ENCODE results near the gene SAMHD1.
A peak's percentile ranks its signal among the peaks of the same experiment; 100 is the strongest.
"Not testable (repeated sequence)": the region's sequence is repeated elsewhere in the genome, so short reads cannot be mapped to it uniquely, and the experiment has no call there.

Gene SAMHD1

DNA sequence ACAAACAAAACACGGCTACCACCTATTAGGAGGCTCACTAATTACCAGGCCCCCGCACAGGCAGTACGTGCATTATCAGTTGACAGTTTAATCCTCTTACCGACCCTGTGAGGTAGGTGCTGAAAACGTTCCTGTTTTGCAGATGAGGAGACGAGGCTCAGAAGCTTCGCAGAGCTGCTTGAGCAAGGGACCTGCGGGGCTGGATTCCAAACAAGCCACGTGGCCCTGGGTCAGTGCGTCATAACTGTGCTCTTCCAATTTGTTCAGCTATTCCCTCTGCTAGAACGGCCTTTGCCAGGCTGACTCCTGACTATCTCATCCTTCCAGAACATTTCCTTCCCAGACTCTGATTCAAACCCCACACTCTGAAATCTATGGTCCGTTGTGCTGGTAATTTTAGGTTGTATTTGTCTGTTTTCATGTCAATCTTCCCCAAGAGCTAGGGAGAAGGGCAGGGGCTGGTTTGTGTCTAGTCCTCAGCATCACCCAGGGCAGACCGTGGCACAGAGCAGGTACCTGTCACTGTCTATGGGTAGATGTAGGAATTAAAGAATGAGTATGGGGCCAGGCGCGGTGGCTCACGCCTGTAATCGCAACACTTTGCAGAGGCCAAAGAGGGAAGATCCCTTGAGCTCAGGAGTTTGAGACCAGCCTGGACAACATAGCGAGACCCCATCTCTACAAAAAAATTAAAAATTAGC, 104.3 kb downstream of the SAMHD1 start:
- Histone ChIP-seq H3K9me3 (replicated peaks in 1 of 2; ENCODE audit: control insufficient read depth in 2 of 2, insufficient read depth in 1 of 2, low read depth in 1 of 2, low read length in 2 of 2) (peaks cover 6 to 12% of the 10 kb centered on the region in 2 donors), H3K27me3 (ENCODE audit: control insufficient read depth in 3 of 3, insufficient read depth in 3 of 3, low read depth in 1 of 3, low read length in 3 of 3) (no peaks in the 10 kb centered on the region), H2BK12ac (ENCODE audit: low read length) (no peak overlapping the region), H2BK120ac (ENCODE audit: low read depth, low read length) (no peak overlapping the region), H3K4me2 (ENCODE audit: insufficient read depth, low read length, poor library complexity, severe bottlenecking) (no peak overlapping the region), H3K23ac (ENCODE audit: low read depth, low read length, poor library complexity) (peak overlapping the region; percentile 51), H2BK5ac (ENCODE audit: low read length) (no peak overlapping the region), H3K14ac (ENCODE audit: low read length) (no peak overlapping the region), H2BK15ac (ENCODE audit: low read length) (no peak overlapping the region), H3K4me1 (ENCODE audit: control insufficient read depth in 2 of 2, insufficient read depth in 1 of 2, low read depth in 1 of 2, low read length in 2 of 2) (peaks cover 0 to 14% of the 10 kb centered on the region in 2 donors), H4K91ac (ENCODE audit: low read depth, low read length, poor library complexity) (no peak overlapping the region), H2AFZ (ENCODE audit: low read length) (no peak overlapping the region), H3K27ac (replicated peaks; ENCODE audit: low read length) (peak overlapping the region; percentile 39), H3K4ac (ENCODE audit: low read length) (no peak overlapping the region), H4K8ac (ENCODE audit: low read depth, low read length) (no peak overlapping the region), H2AK5ac (ENCODE audit: low read depth, low read length) (no peak overlapping the region), H3K18ac (ENCODE audit: low read length) (no peak overlapping the region), H3K79me1 (ENCODE audit: low read depth, low read length) (peaks cover 13% of the 10 kb centered on the region), H3K36me3 (replicated peaks in 1 of 2; ENCODE audit: control insufficient read depth in 2 of 2, insufficient read depth in 2 of 2, low read length in 2 of 2) (peaks cover 0 to 22% of the 10 kb centered on the region in 2 donors), H3K4me3 (ENCODE audit: low read length in 2 of 2) (no peak overlapping the region), H3K9ac (ENCODE audit: low read depth, low read length, poor library complexity) (no peak overlapping the region)
- no CpG with 5 or more reads among the region's 18 CpGs for WGBS, 2 donors (ENCODE audit: extremely low coverage in 2 of 2, insufficient read length in 2 of 2, insufficient replicate concordance in 1 of 2)
- no peak for DNase-seq (ENCODE audit: low spot score)

DNA sequence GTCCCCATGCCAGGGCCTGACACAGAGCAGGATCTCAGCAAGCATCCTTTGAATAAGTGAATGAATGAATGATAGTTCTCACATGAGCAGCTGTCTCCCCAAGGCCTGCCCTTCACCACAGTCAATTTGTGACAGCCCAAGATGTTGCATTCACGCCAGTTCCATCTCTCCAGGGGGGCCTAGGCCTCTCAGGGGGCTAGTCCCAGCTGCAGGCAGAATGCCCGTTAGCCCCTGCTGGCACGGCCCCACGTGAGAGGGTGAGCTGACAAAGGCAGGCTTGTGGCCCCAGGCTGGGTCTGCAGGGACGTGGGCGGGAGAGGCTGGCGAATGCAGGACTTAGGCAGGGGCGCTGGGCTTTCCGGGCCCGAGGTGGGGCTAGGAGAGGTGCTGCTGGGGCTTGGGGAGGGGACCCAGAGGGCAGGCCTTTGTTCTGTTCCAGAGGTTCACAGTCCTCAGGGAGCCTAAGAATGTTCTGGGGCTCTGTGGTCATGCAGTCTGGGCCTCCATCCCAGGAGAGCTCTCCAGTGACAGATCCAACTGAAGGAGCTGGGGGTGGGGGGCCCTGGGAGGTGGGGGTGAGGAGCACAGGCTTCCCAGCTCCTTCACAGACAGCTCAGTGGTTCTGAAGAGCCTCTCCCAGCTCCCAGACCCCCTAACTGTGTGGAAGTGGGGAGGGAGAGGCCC, 106.1 kb downstream of the SAMHD1 start:
- H3K23ac ChIP-seq (ENCODE audit: low read depth, low read length, poor library complexity), result peak overlapping the region; percentile 44
- no peak overlapping the region for H3K27ac ChIP-seq (replicated peaks; ENCODE audit: low read length)
- no peak overlapping the region for H2BK12ac ChIP-seq (ENCODE audit: low read length)
- no CpG with 5 or more reads among the region's 10 CpGs for WGBS, 2 donors (ENCODE audit: extremely low coverage in 2 of 2, insufficient read length in 2 of 2, insufficient replicate concordance in 1 of 2)
- H2AK5ac ChIP-seq (ENCODE audit: low read depth, low read length), result no peak overlapping the region
- peak overlapping the region; percentile 70 for H3K18ac ChIP-seq (ENCODE audit: low read length)
- peaks cover 0 to 1% of the 10 kb centered on the region in 2 donors for H3K9me3 ChIP-seq (replicated peaks in 1 of 2; ENCODE audit: control insufficient read depth in 2 of 2, insufficient read depth in 1 of 2, low read depth in 1 of 2, low read length in 2 of 2)
- H2BK5ac ChIP-seq (ENCODE audit: low read length), result no peak overlapping the region
- no peak overlapping the region for H3K4me3 ChIP-seq (ENCODE audit: low read length in 2 of 2)
- no peak overlapping the region for H2AFZ ChIP-seq (ENCODE audit: low read length)
- no peak overlapping the region for H3K4me2 ChIP-seq (ENCODE audit: insufficient read depth, low read length, poor library complexity, severe bottlenecking)
- peak overlapping the region; percentile 4 for H4K8ac ChIP-seq (ENCODE audit: low read depth, low read length)
- H4K91ac ChIP-seq (ENCODE audit: low read depth, low read length, poor library complexity), result peak overlapping the region; percentile 94
- peak overlapping the region; percentile 39 for H3K9ac ChIP-seq (ENCODE audit: low read depth, low read length, poor library complexity)
- H3K4ac ChIP-seq (ENCODE audit: low read length), result no peak overlapping the region
- H3K36me3 ChIP-seq (replicated peaks in 1 of 2; ENCODE audit: control insufficient read depth in 2 of 2, insufficient read depth in 2 of 2, low read length in 2 of 2), result peaks cover 0 to 8% of the 10 kb centered on the region in 2 donors
- peak overlapping the region; percentile 49 for H3K14ac ChIP-seq (ENCODE audit: low read length)
- H2BK15ac ChIP-seq (ENCODE audit: low read length), result no peak overlapping the region
- no peak overlapping the region for H2BK120ac ChIP-seq (ENCODE audit: low read depth, low read length)
- peaks cover 13% of the 10 kb centered on the region for H3K79me1 ChIP-seq (ENCODE audit: low read depth, low read length)
- DNase-seq (ENCODE audit: low spot score), result no peak
- H3K27me3 ChIP-seq (ENCODE audit: control insufficient read depth in 3 of 3, insufficient read depth in 3 of 3, low read depth in 1 of 3, low read length in 3 of 3), result no peaks in the 10 kb centered on the region
- H3K4me1 ChIP-seq (ENCODE audit: control insufficient read depth in 2 of 2, insufficient read depth in 1 of 2, low read depth in 1 of 2, low read length in 2 of 2), result peaks cover 0 to 14% of the 10 kb centered on the region in 2 donors

DNA sequence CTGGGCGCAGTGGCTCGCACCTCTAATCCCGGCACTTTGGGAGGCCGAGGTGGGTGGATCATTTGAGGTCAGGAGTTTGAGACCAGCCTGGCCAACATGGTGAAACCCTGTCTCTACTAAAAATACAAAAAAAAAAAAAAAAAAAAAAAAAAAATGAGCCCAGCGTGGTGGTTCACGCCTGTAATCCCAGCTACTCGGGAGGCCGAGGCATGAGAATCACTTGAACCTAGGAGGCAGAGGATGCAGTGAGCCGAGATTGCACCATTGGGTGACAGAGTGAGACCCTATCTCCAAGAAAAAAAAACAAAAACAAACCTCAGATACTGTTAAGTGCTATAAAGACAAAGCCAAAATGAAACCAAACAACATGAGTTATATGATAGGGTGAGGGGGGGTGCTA, 110.5 kb downstream of the SAMHD1 start:
- H2AFZ ChIP-seq (ENCODE audit: low read length); H3K9ac ChIP-seq (ENCODE audit: low read depth, low read length, poor library complexity); H3K27me3 ChIP-seq (ENCODE audit: control insufficient read depth in 3 of 3, insufficient read depth in 3 of 3, low read depth in 1 of 3, low read length in 3 of 3); H2BK5ac ChIP-seq (ENCODE audit: low read length); H3K4me1 ChIP-seq (ENCODE audit: control insufficient read depth in 2 of 2, insufficient read depth in 1 of 2, low read depth in 1 of 2, low read length in 2 of 2); H2BK15ac ChIP-seq (ENCODE audit: low read length); DNase-seq (ENCODE audit: low spot score); H3K4ac ChIP-seq (ENCODE audit: low read length); H3K27ac ChIP-seq (replicated peaks; ENCODE audit: low read length); H3K4me2 ChIP-seq (ENCODE audit: insufficient read depth, low read length, poor library complexity, severe bottlenecking); H3K23ac ChIP-seq (ENCODE audit: low read depth, low read length, poor library complexity); H3K14ac ChIP-seq (ENCODE audit: low read length); H3K4me3 ChIP-seq (ENCODE audit: low read length in 2 of 2); H3K18ac ChIP-seq (ENCODE audit: low read length); H4K8ac ChIP-seq (ENCODE audit: low read depth, low read length); H2BK120ac ChIP-seq (ENCODE audit: low read depth, low read length); H2BK12ac ChIP-seq (ENCODE audit: low read length); H2AK5ac ChIP-seq (ENCODE audit: low read depth, low read length); H3K9me3 ChIP-seq (replicated peaks in 1 of 2; ENCODE audit: control insufficient read depth in 2 of 2, insufficient read depth in 1 of 2, low read depth in 1 of 2, low read length in 2 of 2); H4K91ac ChIP-seq (ENCODE audit: low read depth, low read length, poor library complexity): not testable (repeated sequence)
- no CpG with 5 or more reads among the region's 9 CpGs for WGBS, 2 donors (ENCODE audit: extremely low coverage in 2 of 2, insufficient read length in 2 of 2, insufficient replicate concordance in 1 of 2)
- Histone ChIP-seq H3K36me3 (replicated peaks in 1 of 2; ENCODE audit: control insufficient read depth in 2 of 2, insufficient read depth in 2 of 2, low read length in 2 of 2) (peaks cover 5 to 33% of the 10 kb centered on the region in 2 donors), H3K79me1 (ENCODE audit: low read depth, low read length) (peaks cover 18% of the 10 kb centered on the region)

Data from neuronal stem cell (in vitro differentiated cells).